Measurements from ENCODE around the gene MRPL53.
"Not testable (repeated sequence)": the region's sequence is repeated elsewhere in the genome, so short reads cannot be mapped to it uniquely, and the experiment has no call there.

The MRPL53 gene

DNA sequence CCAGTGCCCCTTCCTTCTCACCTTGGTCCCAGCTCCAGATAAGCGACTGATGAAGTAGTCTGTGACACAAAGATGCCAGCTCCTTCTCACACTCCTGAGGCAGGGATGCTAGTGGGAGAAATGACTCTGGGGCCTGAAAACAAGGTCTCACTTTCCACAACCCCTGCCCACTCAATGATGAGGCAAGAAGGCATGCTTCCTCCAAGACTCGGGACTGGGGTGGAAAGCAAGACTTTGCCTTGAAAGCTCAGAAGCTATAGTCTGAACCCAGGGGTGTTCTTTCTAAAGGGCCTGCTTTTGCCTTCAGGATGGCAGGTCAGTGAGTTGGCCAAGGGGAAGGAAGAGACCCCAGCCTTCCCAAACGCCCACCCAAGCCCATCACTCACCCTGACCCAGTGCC lies 9.0 kb upstream of the MRPL53 start:
- DNase-seq, result no peak

DNA sequence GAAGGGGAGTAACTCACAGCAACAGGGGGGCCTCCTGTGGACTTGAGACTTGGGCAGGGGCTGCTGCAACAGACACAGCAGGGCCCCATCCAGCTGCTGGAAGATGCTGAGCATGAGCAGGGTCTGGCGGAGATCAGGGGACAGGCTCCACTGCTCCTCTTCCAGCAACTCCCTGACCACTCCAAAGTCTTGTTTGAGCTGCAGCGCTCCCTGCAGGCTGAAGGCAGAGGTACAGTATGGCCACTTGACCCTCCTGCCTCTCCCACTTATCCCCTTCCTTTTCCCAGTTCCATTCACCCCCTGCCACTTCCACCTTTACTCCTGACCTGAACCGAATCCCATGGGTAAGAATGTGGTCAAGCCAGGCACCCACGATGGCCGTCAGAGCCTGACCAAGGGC lies 2.4 kb upstream of the MRPL53 start:
- no peak for DNase-seq

DNA sequence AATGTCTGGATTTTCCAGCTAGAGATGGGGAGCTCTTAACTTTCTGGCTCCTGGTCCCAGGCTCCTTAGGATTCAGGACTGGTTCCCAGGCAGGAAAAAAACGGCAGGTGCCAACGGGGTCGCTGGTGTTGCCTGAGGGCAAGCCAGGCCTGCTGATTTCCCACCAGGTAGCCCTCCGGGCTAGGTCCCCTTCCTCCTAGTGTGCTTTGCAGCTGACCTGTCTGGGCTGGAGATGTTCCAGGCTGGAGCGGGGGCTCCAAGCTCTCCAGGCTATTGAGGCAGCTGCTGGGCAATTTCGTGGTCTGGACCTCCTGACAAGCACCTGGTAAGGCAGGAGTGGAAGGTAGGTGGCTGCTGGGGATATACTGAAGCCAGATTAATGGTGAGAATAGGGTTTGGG lies 2.0 kb upstream of the MRPL53 start:
- DNase-seq, result no peak

DNA sequence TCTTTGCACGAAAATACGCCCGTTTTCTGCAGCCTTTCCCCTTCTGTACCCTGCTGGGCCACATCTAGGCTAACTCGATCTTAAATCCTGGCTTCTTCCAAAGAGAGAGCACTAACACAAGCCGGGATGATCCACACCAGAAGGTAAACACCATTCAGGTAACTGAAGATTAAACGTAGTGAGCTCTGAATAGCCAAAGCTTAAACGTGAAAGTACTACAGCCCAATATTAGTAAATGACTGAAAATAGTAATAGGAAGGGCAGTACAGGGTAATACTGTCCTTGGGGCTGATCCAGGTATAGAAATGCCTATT lies 422 bp upstream of the MRPL53 start:
- no peak for DNase-seq

DNA sequence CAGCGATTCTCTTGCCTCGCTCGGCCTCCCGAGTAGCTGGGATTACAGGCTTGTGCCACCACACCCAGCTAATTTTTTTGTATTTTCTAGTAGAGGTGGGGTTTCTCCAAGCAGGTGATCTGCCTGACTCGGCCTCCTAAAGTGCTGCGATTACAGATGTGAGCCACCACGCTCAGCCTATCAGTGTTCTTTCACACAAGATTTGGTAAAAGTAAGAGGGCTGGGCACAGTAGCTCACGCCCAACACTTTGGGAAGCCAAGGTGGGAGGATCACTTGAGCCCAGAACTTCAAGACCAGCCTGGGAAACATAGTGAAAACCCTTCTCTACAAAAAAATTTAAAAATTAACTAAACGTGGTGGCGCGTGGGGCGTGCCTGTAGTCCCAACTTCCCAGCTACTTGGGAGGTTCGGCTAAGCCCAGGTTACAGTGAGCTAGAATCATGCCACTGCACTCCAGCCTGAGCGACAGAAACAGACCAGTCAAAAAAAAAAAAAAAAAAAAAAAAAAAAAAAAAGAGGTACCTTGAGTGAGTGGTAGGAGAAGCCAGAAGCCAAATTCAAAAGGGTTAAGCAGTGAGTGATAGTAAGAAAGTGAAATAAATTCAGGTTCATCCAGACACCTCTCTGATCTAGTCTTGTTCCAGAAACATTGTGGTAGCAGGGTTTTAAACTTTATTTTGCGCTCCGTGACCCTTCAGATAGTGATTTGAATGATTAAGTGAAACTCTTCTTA lies 981 bp downstream of the MRPL53 start:
- DNase-seq, result no peak

DNA sequence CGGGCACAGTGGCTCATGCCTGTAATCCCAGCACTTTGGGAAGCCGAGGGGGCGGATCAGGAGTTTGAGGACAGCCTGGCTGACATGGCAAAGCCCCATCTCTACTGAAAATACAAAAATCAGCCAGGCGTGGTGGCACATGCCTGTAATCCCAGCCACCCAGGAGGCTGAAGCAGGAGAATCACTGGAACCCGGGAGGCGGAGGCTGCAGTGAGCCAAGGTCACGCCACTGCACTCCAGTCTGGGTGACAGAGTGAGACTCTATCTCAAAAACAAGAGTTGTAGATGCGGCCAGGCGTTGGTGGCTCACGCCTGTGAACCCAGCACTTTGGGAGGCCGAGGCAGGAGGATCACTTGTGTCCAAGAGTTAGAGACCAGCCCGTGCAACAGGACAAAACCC lies 1.7 kb downstream of the MRPL53 start:
- not testable (repeated sequence) for DNase-seq

DNA sequence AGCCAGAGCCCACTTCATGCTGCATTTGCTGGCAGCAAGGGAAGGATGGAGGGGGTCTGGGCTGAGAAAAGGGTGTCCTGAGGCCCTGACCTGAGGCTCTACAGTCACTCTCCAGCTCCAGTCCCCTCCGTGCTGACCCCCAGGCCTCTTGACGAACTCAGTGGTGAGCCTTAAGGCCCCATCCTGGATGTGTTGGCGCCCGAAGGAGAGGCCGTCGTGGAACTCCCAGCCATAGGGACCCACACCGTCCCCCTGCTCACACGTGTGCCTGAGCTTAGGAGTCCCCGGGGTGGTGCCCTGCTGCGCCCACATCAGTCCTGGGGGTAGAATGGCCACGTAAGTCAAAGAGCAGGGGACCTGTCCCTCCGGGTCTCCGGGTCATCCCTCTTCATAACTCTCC lies 8.1 kb downstream of the MRPL53 start:
- no peak for DNase-seq

DNA sequence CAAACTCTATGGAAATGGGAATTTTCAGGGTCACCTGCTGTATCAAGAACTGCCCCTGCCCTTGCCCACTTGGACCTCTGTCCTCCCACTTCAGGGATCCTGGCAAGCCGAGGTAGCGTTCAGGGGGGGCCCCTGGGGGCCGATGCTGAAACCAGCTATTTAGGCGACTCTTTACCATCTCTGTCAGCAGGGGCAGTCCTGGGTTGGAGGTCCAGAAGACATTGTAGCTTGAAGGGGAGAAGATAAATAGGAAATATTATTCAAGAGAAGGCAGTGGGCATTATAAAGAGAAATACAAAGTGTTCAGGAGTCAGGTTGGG lies 9.7 kb downstream of the MRPL53 start:
- no peak for DNase-seq

DNA sequence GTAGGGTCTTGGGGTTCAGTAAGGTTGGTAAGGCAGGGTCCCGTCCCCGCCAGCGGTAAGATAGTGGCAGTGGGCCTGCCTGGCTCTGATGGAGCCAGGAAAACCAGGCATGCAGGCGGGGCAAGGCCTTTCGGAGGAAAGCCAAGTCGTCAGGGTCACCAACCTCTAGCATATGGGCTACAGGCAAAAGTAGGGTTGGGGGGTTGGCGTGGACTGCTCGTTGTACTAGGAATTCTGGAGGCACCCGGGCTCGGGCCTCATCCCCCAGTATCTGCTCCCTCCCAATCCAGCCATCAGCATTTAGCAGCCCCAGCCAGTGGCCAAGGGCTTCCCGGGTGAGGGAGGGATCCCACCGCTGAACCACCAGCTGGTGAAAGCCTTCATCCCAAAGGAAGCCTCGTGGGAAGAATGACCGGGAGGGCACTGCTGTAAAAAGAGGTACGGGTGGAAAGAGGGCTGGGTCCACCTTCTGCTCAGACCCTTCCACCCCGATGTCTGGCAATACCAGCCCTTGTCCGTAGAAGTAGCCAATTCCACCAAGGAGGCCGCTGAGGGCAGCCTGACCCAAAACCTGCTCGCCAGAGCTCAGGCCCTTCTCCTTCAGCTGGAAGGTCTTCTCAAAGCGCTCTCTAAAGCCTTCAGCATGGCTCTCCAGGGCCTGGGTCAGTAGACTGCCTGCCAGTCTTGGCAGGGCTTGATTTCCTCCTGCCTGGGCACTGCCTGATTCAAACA lies 10.3 kb downstream of the MRPL53 start:
- DNase-seq, result no peak

DNA sequence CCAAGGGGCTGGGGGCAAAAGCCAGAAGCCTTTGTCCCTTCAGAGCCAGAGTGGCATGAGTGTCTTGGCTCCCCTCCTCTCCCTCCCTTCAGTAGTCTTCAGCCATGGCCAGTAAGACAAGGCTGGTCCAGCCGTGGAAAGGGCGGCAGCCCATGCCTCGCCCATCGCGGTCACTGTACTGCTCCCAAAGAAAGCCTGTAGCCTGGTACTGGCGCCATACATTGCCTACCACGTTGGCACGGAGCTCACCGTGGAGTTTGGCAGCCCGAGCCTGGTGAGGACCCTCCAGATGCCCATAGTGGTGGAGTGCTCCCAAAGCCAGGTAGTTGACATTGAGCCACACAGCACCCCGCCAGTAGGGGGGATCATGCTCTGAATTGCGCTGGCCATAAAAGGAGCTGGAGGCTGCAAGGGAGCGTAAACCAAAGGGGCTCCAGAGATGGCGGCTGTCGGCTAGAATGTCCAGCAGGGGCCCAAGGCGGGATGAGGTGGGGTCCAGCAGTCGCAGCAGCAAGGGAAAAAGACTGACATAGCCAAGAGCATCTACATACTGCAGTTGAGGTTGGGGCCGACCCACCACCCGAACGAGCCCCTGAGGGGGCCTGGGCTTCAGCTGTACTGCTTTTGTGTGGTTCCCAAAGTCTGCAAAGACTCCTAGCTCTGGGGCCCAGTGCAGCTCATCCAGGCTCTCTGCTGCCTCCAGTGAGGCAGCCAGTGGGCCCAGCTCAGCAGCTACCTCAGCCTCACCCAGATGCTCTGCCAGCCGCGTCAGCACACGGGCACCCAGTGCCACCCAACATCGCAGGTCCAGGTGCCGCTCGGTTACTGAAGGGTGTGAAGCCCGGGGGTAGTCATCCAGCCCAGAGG lies 11.1 kb downstream of the MRPL53 start:
- no peak for DNase-seq

DNA sequence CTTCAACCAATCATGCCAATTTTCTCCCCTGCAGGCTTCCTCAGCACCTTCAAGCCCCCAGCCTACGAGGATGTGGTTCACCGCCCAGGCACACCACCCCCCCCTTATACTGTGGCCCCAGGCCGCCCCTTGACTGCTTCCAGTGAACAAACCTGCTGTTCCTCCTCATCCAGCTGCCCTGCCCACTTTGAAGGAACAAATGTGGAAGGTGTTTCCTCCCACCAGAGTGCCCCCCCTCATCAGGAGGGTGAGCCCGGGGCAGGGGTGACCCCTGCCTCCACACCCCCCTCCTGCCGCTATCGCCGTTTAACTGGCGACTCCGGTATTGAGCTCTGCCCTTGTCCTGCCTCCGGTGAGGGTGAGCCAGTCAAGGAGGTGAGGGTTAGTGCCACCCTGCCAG lies 12.3 kb downstream of the MRPL53 start:
- not testable (repeated sequence) for DNase-seq

DNA sequence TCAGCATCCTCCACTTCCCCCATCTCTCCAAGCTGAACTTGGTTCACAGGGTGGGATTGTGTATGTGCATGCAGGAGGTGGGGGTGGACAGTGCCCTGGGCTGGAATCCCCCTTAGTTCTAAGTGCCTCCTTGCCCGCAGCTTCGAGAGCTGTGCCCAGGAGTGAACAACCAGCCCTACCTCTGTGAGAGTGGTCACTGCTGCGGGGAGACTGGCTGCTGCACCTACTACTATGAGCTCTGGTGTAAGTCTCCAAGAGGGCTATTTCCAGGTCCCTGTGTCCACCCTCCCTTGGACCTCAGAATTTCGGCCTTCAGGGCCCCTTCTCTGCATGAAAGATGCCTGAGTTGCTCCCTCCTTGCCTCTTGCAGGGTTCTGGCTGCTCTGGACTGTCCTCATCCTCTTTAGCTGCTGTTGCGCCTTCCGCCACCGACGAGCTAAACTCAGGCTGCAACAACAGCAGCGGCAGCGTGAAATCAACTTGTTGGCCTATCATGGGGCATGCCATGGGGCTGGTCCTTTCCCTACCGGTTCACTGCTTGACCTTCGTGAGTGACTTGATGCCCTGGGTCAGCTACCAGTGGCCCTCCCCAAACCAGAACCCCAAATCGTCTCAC lies 12.9 kb downstream of the MRPL53 start:
- not testable (repeated sequence) for DNase-seq

DNA sequence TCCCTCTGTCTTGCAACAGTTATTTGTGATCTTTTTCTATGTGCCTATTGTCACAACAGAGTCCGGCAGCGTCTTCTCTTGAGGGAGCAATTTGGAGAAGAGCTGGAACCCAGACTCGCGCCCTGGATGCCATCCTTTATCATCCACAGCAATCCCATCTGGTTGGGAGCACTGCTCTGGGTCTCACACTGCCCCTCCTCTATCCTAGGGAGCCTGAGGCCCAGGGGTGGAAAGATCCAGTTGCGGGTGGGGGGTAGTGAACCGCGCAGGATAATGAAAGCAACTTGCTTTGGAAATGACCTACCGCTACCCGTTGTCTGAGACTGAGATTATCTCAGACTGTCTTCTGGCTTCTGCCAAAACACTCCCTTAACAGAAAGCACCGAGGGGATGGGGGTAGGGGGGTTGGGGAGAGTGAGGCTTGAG lies 13.5 kb downstream of the MRPL53 start:
- no peak for DNase-seq

DNA sequence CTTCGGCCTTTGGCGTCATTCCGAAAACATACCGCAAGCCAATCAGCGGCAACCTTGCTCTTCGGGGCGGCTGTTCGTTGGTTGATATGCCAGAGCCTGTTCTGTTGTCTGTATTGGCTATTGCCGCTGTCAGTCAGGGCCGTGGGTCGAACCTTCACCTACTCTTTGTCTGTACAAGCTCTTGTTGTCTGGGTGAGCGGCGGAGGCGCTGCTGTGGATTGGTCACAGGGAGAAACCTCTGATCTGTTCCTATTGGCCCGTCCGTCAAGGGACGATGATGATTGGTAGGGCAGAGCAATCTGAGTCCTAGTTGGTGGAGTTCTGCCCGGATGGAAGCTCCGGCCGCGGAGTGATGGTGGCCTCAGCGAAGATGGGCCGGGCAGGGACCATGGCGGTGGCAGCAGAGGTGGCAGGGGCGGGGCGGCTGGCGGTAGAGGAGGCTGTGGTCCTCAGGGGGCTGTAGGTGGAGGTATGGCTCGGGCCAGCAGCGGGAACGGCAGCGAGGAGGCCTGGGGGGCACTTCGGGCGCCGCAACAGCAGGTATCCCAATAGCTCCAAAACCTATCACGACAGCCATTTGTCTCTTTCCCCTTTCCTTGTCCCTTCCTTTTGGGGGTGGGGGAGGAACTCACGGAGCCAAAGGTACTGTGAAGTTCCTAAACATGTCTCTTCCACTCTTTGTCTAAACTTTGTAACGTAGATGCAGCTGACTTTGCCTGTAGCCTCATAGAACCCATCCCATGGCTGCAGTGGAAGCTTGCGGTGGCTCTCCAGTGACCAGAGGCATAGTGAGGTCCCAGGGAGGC lies 14.1 kb downstream of the MRPL53 start, which contains the start of gene WBP1:
Gene WBP1 (plus strand): TSS at position 307 of the 806 bp plus-strand sequence. CDS start 165 bp downstream, at position 472.
- DNase-seq, result peak; percentile 98

DNA sequence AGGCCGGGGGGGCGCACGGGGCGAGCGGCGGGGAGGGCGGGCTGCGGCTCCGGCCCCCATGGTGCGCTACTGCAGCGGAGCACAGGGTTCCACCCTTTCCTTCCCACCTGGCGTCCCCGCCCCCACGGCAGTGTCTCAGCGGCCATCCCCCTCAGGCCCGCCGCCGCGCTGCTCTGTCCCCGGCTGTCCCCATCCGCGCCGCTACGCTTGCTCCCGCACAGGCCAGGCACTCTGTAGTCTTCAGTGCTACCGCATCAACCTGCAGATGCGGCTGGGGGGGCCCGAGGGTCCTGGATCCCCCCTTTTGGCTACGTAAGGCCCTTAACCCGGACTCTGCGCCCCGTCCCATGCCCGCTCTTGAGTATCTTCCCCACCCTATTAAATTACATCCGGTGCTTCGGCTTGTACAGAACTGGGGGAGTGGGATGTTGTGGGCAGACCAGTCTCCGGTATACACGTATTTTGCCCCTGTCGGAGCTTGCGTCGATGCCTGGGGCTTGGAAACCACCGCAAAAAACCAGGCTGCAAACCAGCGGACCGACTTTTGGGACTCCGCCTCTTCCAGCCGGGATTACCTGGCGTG lies 14.8 kb downstream of the MRPL53 start:
- DNase-seq, result no peak

DNA sequence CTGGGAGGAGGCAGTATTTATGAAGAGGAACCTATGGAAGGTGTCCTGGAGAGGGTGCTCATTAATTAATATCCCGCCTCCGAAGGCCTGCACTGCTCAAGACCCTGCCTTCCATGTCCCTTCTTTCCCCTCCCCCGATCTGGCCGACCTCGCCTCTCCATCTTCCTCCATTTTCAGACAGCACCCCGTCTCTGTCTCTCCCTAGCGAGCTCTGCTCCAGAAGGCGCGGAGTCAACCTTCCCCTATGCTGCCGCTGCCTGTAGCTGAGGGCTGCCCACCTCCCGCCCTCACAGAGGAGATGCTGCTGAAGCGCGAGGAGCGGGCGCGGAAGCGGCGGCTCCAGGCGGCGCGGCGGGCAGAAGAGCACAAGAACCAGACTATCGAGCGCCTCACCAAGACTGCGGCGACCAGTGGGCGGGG lies 15.3 kb downstream of the MRPL53 start:
- no peak for DNase-seq

DNA sequence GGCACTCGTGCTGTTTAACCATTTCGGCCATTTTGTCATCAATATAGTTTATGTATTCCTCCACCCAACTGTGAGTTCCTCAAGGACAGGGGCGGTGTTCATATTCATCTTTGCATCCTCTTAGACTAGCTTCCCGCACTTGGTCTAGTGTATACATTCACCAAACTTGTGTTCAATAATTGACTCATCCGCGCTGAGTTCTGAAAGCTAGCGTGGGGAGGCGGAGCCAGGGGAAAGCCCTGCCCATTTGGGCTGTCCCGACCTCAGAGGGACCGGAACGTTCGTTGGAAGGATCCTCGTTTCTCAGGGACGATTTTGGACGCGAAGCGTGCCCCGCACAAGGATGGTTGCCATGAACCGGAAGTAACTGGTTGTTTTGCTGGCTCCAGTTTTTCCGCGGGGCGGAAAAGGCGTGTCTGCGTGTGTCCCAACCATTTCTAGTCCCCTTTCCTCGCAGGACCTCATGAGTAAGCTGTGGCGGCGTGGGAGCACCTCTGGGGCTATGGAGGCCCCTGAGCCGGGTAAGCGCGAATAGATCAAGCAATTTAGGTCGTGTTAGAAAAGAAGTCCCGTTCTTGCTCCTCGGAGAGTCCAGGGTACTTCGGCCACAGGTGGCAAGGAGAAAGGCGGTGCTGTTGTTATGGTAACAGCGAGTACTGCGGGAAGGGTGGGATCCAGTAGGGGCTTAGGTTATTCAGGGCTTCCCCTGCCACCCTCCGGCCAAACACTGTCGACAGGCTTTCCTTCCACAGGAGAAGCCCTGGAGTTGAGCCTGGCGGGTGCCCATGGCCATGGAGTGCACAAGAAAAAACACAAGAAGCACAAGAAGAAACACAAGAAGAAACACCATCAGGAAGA lies 17.6 kb downstream of the MRPL53 start, which contains the start of gene INO80B:
Gene INO80B (plus strand): TSS at position 434 of the 858 bp plus-strand sequence. CDS start 30 bp downstream, at position 464.
- DNase-seq, result peak; percentile 86

DNA sequence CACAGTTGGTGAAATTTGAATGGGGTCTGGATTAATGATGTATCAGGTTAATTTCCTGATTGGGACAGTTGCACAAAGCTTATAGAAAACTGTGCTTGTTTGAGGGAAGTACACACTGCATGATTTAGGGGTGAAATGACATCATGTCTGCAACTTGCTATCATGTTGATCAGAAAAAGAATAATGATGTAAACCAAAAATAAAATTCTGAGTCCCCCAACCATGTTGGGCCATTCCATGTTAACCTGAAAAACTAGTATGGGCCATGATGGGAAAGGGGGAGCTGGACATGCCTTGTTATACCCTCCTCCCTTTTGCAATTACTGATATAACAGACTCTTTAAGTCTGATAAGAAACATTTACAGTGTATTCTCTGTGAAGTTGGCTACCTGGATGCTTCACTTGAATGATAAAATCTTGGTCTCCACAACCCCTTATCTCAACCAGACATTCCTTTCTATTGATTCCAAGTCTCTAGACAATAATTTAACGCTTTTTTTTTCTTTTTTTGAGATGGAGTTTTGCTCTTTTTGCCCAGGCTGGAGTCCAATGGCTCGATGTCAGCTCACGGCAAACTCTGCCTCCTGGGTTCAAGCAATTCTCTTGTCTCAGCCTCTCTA lies 21.8 kb downstream of the MRPL53 start:
- DNase-seq, result no peak

DNA sequence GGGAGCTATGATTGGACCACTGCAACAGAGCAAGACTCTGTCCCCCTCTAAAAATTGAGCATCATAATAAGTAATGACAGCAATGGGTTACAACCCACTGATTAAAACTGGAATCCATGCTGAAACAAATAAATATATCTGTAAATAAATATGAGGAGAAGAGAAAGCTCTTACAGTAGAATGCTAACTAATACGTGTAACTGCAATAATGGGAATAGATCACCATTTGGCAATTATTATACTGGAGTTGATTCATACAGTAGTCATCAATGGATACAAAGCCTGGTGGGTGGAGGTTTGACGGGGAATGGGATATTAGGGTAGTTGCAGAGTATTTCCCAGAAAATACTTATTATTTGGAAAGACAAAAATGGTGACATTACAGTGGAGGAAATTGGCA lies 23.7 kb downstream of the MRPL53 start:
- DNase-seq, result no peak

DNA sequence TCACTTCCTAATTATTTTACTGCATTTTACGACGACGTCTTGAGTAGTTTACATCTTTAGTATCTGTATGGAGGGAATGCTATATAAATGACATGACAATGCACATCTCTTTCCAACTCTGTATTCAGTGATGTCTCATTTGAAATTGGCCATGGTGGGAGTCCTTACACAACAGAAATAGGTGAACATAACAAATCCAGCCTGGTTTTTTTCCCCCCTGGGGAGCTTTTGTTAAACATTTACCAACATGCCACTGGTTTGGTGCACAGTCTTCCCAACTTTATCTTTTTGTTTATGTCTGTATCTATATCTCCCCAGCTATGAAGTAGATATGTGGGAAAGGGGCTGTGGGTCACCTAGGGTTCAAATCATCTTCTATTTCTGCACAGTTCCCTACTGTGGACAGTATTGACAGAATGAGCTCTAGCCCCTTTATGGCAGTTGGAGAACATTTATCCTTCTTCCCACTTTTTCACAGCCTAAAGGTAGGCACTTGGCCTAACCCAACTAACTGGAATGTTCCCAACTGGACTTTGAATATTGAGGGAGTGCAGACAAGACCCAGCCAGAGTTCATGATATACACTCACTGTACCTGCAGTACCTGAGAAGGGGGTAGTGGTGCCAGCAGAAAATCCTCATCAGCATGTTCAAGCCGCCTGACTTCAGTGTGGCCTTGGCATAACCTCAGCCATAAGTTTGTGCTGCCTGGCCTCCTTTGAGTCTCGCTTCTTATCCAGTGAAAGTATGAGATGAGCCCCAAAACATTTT lies 25.1 kb downstream of the MRPL53 start:
- no peak for DNase-seq

Measured in NCI-H524 treated with DMSO at 0.1 percent for 48 hours (cell line).